H1 (cell line): Measurements from ENCODE around the gene NKX2-1. TPM values are rescaled to one million over a fixed set of nuclear protein-coding genes. Genes with fewer than 3 reads are reported as not detected.

Experiments
- ASH2L ChIP-seq: fragments of 200-600, 300-600 bp; sonication (generic); IDR thresholded peaks from one replicate; pipeline ENCODE4 v1.7.1; 2017; ENCODE audit warnings: low read length
- ATF2 ChIP-seq: IDR thresholded peaks from 2 replicates; pipeline ENCODE4 v1.6.1; 2012; ENCODE audit warnings: low read length, inconsistent platforms
- ATF3 ChIP-seq: IDR thresholded peaks from 2 replicates; pipeline ENCODE4 v1.6.1; 2011; ENCODE audit warnings: low read depth, mild to moderate bottlenecking, low read length; ENCODE audit not compliant: insufficient read depth
- BRCA1 ChIP-seq: IDR thresholded peaks from 2 replicates; pipeline ENCODE4 v1.6.1; 2012; ENCODE audit warnings: low read depth, low read length, improper control_type of control experiment
- CTCF ChIP-seq, 3 experiments: IDR thresholded peaks; 1 replicate in 2 of 3; 2 replicates in 1 of 3; pipeline versions ENCODE4 v1.5.1 to v1.6.1; 2011; ENCODE audit warnings: low read length in 3 of 3, mild to moderate bottlenecking in 3 of 3, inconsistent platforms in 2 of 3, low read depth in 1 of 3, moderate library complexity in 1 of 3; ENCODE audit not compliant: insufficient read depth in 1 of 3; ENCODE audit errors: control extremely low read depth in 1 of 3
- EGR1 ChIP-seq: IDR thresholded peaks from 2 replicates; pipeline ENCODE4 v1.6.1; 2011; ENCODE audit warnings: low read depth, low read length, borderline replicate concordance
- EP300 ChIP-seq, 2 experiments: IDR thresholded peaks; 1 replicate in 1 of 2; 2 replicates in 1 of 2; pipeline ENCODE4 v1.6.1; 2011 to 2012; ENCODE audit warnings: low read depth in 2 of 2, low read length in 2 of 2, mild to moderate bottlenecking in 2 of 2, borderline replicate concordance in 1 of 2, inconsistent platforms in 1 of 2, moderate library complexity in 1 of 2
- EZH2 ChIP-seq: fragments of 200-600 bp; sonication (generic); IDR thresholded peaks from 2 replicates; pipeline ENCODE4 v1.7.1; 2012; ENCODE audit warnings: low read depth, mild to moderate bottlenecking, moderate library complexity, low read length, inconsistent platforms; ENCODE audit not compliant: severe bottlenecking
- FOSL1 ChIP-seq: IDR thresholded peaks from 2 replicates; pipeline ENCODE4 v1.6.1; 2011; ENCODE audit warnings: mild to moderate bottlenecking, low read depth, low read length, moderate library complexity; ENCODE audit not compliant: insufficient read depth
- KDM1A ChIP-seq: fragments of 200-600, 300-600 bp; sonication (generic); IDR thresholded peaks from 2 replicates; pipeline ENCODE4 v1.7.1; 2016; ENCODE audit warnings: mild to moderate bottlenecking, low read length, borderline replicate concordance
- KDM4A ChIP-seq: IDR thresholded peaks from one replicate; pipeline ENCODE4 v1.7.1; 2012; ENCODE audit warnings: low read depth, mild to moderate bottlenecking, moderate library complexity, low read length, inconsistent platforms; ENCODE audit not compliant: severe bottlenecking
- POLR2A ChIP-seq, 2 experiments: IDR thresholded peaks; 1 replicate in 1 of 2; 2 replicates in 1 of 2; pipeline ENCODE4 v1.6.1; 2011; ENCODE audit warnings: low read depth in 2 of 2, low read length in 2 of 2, mild to moderate bottlenecking in 2 of 2; ENCODE audit errors: control extremely low read depth in 1 of 2
- RAD21 ChIP-seq, 2 experiments: IDR thresholded peaks in 1 of 2; conservative IDR thresholded peaks in 1 of 2; 2 replicates each; pipeline ENCODE4 v1.6.1; 2011; ENCODE audit warnings: low read depth in 2 of 2, low read length in 2 of 2, improper control_type of control experiment in 1 of 2, inconsistent platforms in 1 of 2, mild to moderate bottlenecking in 1 of 2, moderate library complexity in 1 of 2
- RXRA ChIP-seq: IDR thresholded peaks from 2 replicates; pipeline ENCODE4 v1.6.1; 2011; ENCODE audit warnings: low read depth, mild to moderate bottlenecking, low read length, moderate library complexity; ENCODE audit not compliant: insufficient read depth
- SIRT6 ChIP-seq: IDR thresholded peaks from one replicate; pipeline ENCODE4 v1.7.1; 2012; ENCODE audit warnings: low read length, inconsistent platforms
- SIX5 ChIP-seq: IDR thresholded peaks from 2 replicates; pipeline ENCODE4 v1.6.1; 2011; ENCODE audit warnings: mild to moderate bottlenecking, low read depth, low read length
- TCF12 ChIP-seq: IDR thresholded peaks from 2 replicates; pipeline ENCODE4 v1.6.1; 2011; ENCODE audit warnings: low read depth, mild to moderate bottlenecking, low read length
- TEAD4 ChIP-seq: IDR thresholded peaks from 2 replicates; pipeline ENCODE4 v1.6.1; 2012; ENCODE audit warnings: low read depth, low read length, inconsistent platforms, mixed read lengths
- polyA plus RNA-seq, 7 experiments: library from polyadenylated mRNA; depleted of rRNA in 3 of 7; stranded (reverse) in 5 of 7; unstranded in 2 of 7; fragments of >200 nt in 5 of 7; fragments of 200-250 nt in 2 of 7; gene quantifications; 1 replicate in 5 of 7; 2 replicates in 1 of 7; 4 replicates in 1 of 7; pipeline versions ENCODE4 v1.2.1 to v1.2.3, GENCODE V29; 2011 to 2013; ENCODE audit warnings: missing spikeins in 2 of 7, mixed read lengths in 2 of 7
- total RNA-seq: library from RNA; stranded (reverse); fragmentation: NEBNext Ultra II Directional; extraction: Animal tissue kit (Norgen Biotek cat#: 25700); gene quantifications from 2 replicates; pipeline ENCODE4 v1.2.1, GENCODE V29; 2021

NKX2-1 gene
- total and polyA plus RNA-seq, 2 of the 8 experiments (the other 6 are each of a cell fraction or from before 2014, with no cell fraction given) = not detected

GRCh38 chr14:36520601-36521525 lies 831 bp upstream of the NKX2-1 start (continued):
- TF ChIP-seq CTCF (IDR thresholded peaks at IDR 0.05; ENCODE audit: control extremely low read depth in 1 of 3, insufficient read depth in 1 of 3, low read depth in 1 of 3, low read length in 3 of 3) (peak in 2 of 3 experiments; percentile 39 to 46; a peak in 3 of 4 replicates), RAD21 (IDR thresholded peaks at IDR 0.05 in 1 of 2, conservative IDR thresholded peaks at IDR 0.05 in 1 of 2; ENCODE audit: low read depth in 2 of 2, low read length in 2 of 2) (peak; percentile 12 to 21; a peak in 2 of 4 replicates), ATF3 (no peak), ATF2 (no peak), RXRA (no peak), KDM1A (no peak), EP300 (IDR thresholded peaks at IDR 0.05; ENCODE audit: borderline replicate concordance in 1 of 2, low read depth in 2 of 2, low read length in 2 of 2) (no peak), POLR2A (IDR thresholded peaks at IDR 0.05; ENCODE audit: control extremely low read depth in 1 of 2, low read depth in 2 of 2, low read length in 2 of 2) (no peak), EGR1 (peak; percentile 67; the same call in 1 of the 2 replicates), SIRT6 (no peak), FOSL1 (no peak), KDM4A (no peak), ASH2L (no peak), SIX5 (no peak), EZH2 (peak; percentile 85), BRCA1 (no peak), TCF12 (0 out of 2 replicates have a peak, but pooled peaks have one; percentile 43), TEAD4 (no peak)
